AG10803 (cell line): Measurements from ENCODE around the gene CACNA1I.

Source experiments
- DNase-seq: peaks from one replicate; pipeline ENCODE4 v3.0.0; 2010; ENCODE audit warnings: low read depth
- H3K4me3 ChIP-seq: 2 replicates; pipeline ENCODE4 v1.5.1; 2011; ENCODE audit warnings: mild to moderate bottlenecking, low read length, control low read depth
- CTCF ChIP-seq: conservative IDR thresholded peaks from 2 replicates; pipeline ENCODE4 v1.5.1; 2011; ENCODE audit warnings: mild to moderate bottlenecking, low read length, control low read depth, inconsistent platforms

CACNA1I gene

GRCh38 chr22:39627208-39627607 lies 56.7 kb downstream of the CACNA1I start:
- DNase-seq = no peak
- H3K4me3 ChIP-seq = no peak overlapping the region
- no peak for TF ChIP-seq CTCF

- TF ChIP-seq CTCF = no peak
- no peak for DNase-seq
These were observed 57.5 kb downstream of the CACNA1I start for GRCh38 chr22:39627865-39628562.

GRCh38 chr22:39628563-39629080 lies 58.1 kb downstream of the CACNA1I start:
- DNase-seq = no peak
- TF ChIP-seq CTCF = no peak
- no peak overlapping the region for H3K4me3 ChIP-seq

More at GRCh38 chr22:39627865-39628562, 57.5 kb downstream of the CACNA1I start:
- no peak overlapping the region for H3K4me3 ChIP-seq

GRCh38 chr22:39629851-39630250 lies 59.3 kb downstream of the CACNA1I start:
- no peak for TF ChIP-seq CTCF
- H3K4me3 ChIP-seq = no peak overlapping the region
- no peak for DNase-seq

- no peak for DNase-seq
- H3K4me3 ChIP-seq = no peak overlapping the region
- no peak for TF ChIP-seq CTCF
These were observed 60.2 kb downstream of the CACNA1I start for GRCh38 chr22:39630721-39631120.

GRCh38 chr22:39631381-39632286 lies 61.1 kb downstream of the CACNA1I start:
- no peak for DNase-seq
- H3K4me3 ChIP-seq = no peak overlapping the region
- no peak for TF ChIP-seq CTCF
